Large intestine (tissue), 3 donors: ENCODE results near the gene GHITM. TPM values are rescaled to one million over a fixed set of nuclear protein-coding genes. Genes with fewer than 3 reads are reported as not detected.
"Not testable (repeated sequence)": the region's sequence is repeated elsewhere in the genome, so short reads cannot be mapped to it uniquely, and the experiment has no call there.

Experiments
- DNase-seq, 2 donors: peaks; one replicate each; pipeline versions ENCODE4 v3.0.0 to v3.0.0-alpha.2; 2013
- H3K27ac ChIP-seq: one replicate; pipeline ENCODE4 v1.5.1; 2013; ENCODE audit warnings: low read length
- H3K27me3 ChIP-seq: 2 replicates; pipeline ENCODE4 v1.6.1; 2013; ENCODE audit warnings: low read length; ENCODE audit not compliant: control insufficient read depth, insufficient read depth
- H3K36me3 ChIP-seq: 2 replicates; pipeline ENCODE4 v1.6.1; 2013; ENCODE audit warnings: low read length; ENCODE audit not compliant: control insufficient read depth, insufficient read depth
- H3K4me1 ChIP-seq: one replicate; pipeline ENCODE4 v1.6.1; 2013; ENCODE audit warnings: low read length; ENCODE audit not compliant: control insufficient read depth, insufficient read depth
- H3K4me3 ChIP-seq: one replicate; pipeline ENCODE4 v1.5.1; 2013; ENCODE audit warnings: low read length
- H3K9me3 ChIP-seq: one replicate; pipeline ENCODE4 v1.6.1; 2013; ENCODE audit warnings: mild to moderate bottlenecking, low read depth, low read length, moderate library complexity; ENCODE audit not compliant: control insufficient read depth
- WGBS: methylation state at CpG from one replicate; pipeline ENCODE4 v1.1.5; 2013; ENCODE audit warnings: low lambda C conversion rate; ENCODE audit not compliant: insufficient coverage; 5-methylcytosine and 5-hydroxymethylcytosine counted together
- polyA plus RNA-seq: library from polyadenylated mRNA; unstranded; fragments of 120-200 nt; gene quantifications from one replicate; pipeline ENCODE4 v1.2.1, GENCODE V29; 2013

Gene GHITM
- polyA plus RNA-seq, 1 donor: 135 TPM

DNA sequence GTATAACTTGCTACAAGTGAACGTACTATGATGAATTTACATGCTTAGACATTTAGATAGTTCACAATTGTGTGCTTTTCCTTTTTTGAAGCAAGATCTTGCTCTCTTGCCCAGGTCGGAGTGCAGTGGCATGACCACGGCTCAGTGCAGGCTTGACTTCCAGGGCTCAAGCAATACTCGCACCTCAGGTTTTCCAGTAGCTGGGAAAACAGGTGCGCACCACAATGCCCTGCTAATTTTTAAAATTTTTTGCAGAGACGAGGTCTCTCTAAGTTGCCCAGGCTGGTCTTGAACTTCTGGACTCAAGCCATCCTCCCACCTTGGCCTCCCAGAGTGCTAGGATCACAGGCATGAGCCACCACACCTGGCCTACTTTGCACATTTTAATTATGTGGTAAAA is 36.1 kb downstream of the GHITM start:
- no peak overlapping the region for H3K4me3 ChIP-seq
- no peaks in the 10 kb centered on the region for H3K27me3 ChIP-seq
- whole genome bisulfite sequencing: 80% methylated on average over 2 of the region's 6 CpGs
- H3K9me3 ChIP-seq: no peaks in the 10 kb centered on the region
- H3K4me1 ChIP-seq: peaks cover 18% of the 10 kb centered on the region
- DNase-seq: no peak
- H3K36me3 ChIP-seq: no peaks in the 10 kb centered on the region
- no peak overlapping the region for H3K27ac ChIP-seq

DNA sequence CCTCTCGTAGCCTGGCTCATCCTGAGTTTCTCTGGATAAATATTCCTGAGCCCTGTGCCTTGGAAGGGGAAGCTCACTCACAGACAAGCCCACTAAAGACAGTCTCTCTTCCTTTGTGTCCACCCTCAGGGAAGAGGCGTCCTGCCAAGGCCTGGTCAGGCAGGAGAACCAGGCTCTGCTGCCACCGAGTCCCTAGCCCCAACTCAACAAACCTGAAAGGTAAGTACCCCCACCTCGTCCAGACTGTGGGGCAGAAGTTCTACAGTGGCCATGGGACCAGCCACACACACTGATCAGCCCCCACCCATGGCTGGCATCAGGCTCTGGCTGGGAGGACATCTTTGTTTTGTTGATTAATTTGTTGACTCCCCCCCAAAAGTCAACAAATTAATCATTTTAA is 37.0 kb downstream of the GHITM start:
- no peak for DNase-seq
- Histone ChIP-seq H3K4me1 (peaks cover 18% of the 10 kb centered on the region), H3K27me3 (no peaks in the 10 kb centered on the region), H3K4me3 (no peak overlapping the region), H3K36me3 (no peaks in the 10 kb centered on the region), H3K9me3 (peaks cover 4% of the 10 kb centered on the region), H3K27ac (no peak overlapping the region)
- no CpG with 5 or more reads among the region's 4 CpGs for WGBS

DNA sequence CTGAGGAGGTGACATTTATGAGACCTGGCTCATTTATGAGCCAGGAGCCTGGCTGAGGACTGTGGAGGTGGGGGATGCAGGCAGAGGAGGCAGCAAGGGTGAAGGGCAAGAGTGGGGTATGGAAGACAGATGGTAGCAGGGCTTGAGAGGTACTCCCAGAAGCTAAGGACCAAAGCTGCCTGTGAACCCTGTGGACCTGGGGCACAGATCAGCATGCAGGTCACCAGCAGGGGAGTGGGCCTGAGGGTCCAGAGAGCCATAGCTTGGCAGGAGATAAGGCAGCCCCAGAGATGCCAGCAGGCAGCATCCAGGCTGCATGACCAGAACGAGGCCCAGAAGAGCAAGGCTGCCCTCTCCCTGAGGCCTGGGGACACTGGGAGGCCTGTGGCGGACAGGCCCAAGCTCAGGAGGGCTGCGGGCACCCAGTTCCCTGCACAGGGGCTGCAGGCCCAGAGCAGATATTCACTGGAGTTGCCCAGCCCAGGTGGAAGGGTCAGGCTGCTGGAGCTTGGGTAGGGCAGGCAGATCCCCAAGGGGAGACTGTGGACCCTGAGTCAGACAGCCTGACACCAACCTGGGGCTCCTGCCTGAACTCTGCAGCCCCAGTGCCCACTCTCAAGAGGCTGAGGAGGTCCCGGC is 37.6 kb downstream of the GHITM start:
- DNase-seq: no peak
- no peak overlapping the region for H3K27ac ChIP-seq
- WGBS: no CpG with 5 or more reads among the region's 4 CpGs

DNA sequence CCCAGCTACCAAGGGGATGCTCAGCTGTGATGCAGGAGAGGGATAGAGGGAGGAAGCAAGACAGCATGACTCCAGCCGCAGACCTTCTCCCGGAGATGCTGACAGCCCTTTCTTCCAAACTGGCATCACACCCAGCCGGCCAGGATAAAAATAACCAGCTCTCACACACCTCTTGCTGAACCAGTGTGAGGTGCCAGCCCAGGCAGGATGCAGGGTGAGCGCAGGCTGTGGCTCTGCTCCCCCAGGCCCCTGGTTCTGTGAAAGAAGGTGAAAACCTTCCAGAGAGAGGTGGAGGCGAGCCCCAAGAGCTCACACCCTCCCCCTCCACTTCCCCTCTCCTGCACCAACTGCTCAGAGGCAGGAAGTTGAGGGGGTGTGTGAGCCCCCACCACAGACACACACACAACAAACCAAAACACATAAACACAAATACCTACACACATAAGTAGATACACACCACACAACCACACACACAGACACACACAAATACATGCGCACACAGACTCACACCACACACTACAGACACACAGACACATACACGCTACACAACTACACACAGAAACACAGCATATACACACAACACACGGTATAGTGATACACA is 38.3 kb downstream of the GHITM start:
- Histone ChIP-seq H3K4me1 (peaks cover 13% of the 10 kb centered on the region), H3K9me3 (peaks cover 4% of the 10 kb centered on the region), H3K36me3 (no peaks in the 10 kb centered on the region), H3K4me3 (no peak overlapping the region), H3K27ac (no peak overlapping the region), H3K27me3 (no peaks in the 10 kb centered on the region)
- WGBS: no CpG with 5 or more reads among the region's 8 CpGs
- no peak for DNase-seq

More for the DNA sequence above, 37.6 kb downstream of the GHITM start:
- Histone ChIP-seq H3K9me3 (peaks cover 4% of the 10 kb centered on the region), H3K27me3 (no peaks in the 10 kb centered on the region), H3K36me3 (no peaks in the 10 kb centered on the region), H3K4me1 (peaks cover 18% of the 10 kb centered on the region), H3K4me3 (no peak overlapping the region)

DNA sequence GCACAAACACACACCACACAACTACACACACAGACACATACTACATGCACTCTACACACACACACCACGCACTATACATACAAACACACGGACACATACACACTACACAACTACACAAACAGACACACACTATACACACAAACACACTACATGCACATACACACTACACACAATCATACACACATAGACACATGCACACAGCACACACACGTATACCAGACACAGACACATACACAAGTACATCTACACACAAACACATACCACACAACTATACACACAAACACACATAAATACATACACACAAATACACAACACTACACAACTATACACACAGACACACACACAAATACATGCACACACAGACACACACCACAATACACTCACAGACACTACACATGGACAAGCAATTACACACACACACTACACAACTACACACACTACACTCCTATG is 38.9 kb downstream of the GHITM start:
- H3K4me1 ChIP-seq: peaks cover 7% of the 10 kb centered on the region
- no peak for DNase-seq
- H3K4me3 ChIP-seq: no peak overlapping the region
- no peak overlapping the region for H3K27ac ChIP-seq
- WGBS: no CpG with 5 or more reads among the region's 3 CpGs
- no peaks in the 10 kb centered on the region for H3K36me3 ChIP-seq
- H3K27me3 ChIP-seq: no peaks in the 10 kb centered on the region
- peaks cover 4% of the 10 kb centered on the region for H3K9me3 ChIP-seq

DNA sequence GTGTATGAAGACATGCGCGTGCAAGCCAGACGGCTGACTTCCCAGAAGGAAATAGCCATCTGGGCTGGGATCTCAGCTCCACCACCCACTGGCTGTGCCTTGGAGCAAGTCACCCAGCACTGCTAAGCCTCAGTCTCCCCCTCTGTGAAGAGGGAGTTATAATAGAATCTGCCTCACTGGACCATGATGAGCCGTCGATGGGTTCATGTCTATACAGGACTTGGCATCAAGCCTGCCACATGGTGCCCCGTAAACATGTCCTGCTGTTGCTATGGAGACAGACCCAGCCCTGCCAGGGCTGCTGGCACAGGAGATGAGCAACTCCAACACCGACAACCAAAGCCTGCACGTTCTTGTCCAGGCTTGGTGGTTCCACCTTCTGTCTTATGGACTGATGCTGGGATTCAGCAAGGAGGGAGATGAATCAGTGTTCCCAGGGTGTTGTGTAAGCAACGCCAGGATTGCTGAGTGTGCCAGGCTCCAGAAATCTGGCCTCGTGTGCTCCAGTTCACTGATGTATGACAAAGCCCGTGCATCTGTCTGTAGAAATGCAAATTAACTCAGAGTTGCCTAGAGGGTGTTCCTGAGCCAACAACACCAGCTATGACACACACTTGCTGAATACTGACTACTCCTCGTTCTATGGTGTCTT is 39.9 kb downstream of the GHITM start:
- no peaks in the 10 kb centered on the region for H3K4me1 ChIP-seq
- no peaks in the 10 kb centered on the region for H3K27me3 ChIP-seq
- no peaks in the 10 kb centered on the region for H3K36me3 ChIP-seq
- H3K4me3 ChIP-seq: no peak overlapping the region
- no peak for DNase-seq
- H3K9me3 ChIP-seq: peaks cover 4% of the 10 kb centered on the region
- no CpG with 5 or more reads among the region's 12 CpGs for WGBS
- no peak overlapping the region for H3K27ac ChIP-seq

DNA sequence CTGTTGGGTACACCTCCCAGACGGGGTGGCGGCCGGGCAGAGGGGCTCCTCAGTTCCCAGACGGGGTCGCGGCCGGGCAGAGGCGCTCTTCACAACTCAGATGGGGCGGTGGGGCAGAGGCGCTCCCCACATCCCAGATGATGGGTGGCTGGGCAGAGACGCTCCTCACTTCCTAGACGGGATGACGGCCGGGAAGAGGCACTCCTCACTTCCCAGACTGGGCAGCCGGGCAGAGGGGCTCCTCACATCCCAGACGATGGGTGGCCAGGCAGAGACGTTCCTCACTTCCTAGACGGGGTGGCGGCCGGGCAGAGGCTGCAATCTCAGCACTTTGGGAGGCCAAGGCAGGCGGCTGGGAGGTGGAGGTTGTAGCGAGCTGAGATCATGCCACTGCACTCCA is 41.1 kb downstream of the GHITM start:
- H3K4me1 ChIP-seq, H3K36me3 ChIP-seq, H3K27ac ChIP-seq, H3K4me3 ChIP-seq, DNase-seq, H3K27me3 ChIP-seq, H3K9me3 ChIP-seq: not testable (repeated sequence)
- no CpG with 5 or more reads among the region's 22 CpGs for WGBS

DNA sequence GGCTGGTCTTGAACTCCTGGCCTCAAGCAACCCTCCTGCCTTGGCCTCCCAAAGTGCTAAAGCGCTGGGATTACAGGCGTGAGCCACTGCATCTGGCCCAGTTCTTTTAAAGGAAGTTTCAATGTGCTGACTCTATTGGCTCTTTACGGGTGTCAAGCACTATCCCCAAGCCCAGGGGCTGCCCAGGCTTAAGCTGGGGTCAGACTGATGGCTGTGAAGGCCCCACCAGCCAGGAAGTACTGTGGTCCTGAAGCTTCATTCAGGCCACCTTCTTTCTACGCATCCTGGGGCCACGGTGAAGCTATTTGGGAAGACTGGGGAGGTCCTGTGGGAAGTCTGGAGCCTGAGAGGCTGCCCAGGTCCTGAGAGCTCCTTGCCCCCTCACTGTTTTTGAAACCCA is 42.3 kb downstream of the GHITM start:
- WGBS: no CpG with 5 or more reads among the region's 5 CpGs
- H3K27me3 ChIP-seq: no peaks in the 10 kb centered on the region
- no peak overlapping the region for H3K27ac ChIP-seq

DNA sequence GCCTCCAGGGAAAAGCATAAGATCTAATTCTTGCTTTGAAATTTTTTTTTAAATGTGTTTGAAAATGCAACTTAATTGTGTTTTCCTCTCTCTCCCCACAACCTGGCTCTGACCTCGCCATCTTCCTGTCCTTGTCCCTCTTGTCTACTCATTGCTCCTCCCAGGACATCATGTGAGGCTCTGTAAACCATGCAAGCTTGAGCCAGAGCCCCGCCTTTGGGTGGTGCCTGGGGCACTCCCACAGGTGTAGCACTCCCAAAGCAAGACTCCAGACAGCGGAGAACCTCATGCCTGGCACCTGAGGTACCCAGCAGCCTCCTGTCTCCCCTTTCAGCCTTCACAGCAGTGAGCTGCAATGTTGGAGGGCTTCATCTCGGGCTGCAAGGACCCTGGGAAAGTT is 45.2 kb downstream of the GHITM start:
- no peak overlapping the region for H3K4me3 ChIP-seq
- no peaks in the 10 kb centered on the region for H3K4me1 ChIP-seq
- DNase-seq: no peak
- peaks cover 10% of the 10 kb centered on the region for H3K9me3 ChIP-seq
- WGBS: 64% methylated on average over 2 of the region's 4 CpGs
- H3K27ac ChIP-seq: no peak overlapping the region
- no peaks in the 10 kb centered on the region for H3K36me3 ChIP-seq
- no peaks in the 10 kb centered on the region for H3K27me3 ChIP-seq

More for the DNA sequence above, 42.3 kb downstream of the GHITM start:
- DNase-seq: no peak
- H3K9me3 ChIP-seq: peaks cover 6% of the 10 kb centered on the region
- H3K36me3 ChIP-seq: no peaks in the 10 kb centered on the region
- H3K4me3 ChIP-seq: no peak overlapping the region
- H3K4me1 ChIP-seq: no peaks in the 10 kb centered on the region

DNA sequence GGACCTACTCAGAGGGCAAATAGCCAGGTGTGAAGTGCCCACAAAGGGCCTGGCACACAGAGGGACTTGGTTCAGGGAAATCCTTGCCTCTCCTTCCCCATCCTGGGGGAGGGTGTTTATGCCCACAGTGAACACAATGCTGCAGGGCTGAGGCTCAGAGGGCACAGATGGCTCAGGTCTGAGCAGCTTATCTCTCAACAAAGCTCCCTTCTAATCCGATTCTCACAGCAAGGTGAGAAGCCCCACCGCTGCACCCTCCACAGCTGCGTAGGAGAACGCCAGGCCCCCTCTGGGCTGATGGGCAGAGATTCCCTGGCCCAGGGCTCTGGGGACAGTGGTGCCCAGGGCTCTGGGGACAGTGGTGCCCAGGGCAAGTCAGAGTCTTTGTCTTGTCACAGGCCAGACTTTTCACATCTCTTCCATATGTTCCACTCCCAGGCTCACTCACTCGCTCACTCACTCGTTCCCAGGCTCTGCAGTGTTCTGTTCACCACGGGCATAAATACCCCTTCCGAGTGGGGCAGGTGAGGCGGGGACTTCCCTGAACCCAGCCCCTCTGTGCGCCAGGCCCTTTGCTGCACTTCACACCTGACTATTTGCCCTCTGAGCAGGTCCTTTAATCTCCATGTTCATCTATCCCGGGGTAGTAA is 46.3 kb downstream of the GHITM start:
- DNase-seq: no peak
- H3K27ac ChIP-seq: no peak overlapping the region
- H3K4me3 ChIP-seq: no peak overlapping the region
- peaks cover 10% of the 10 kb centered on the region for H3K9me3 ChIP-seq
- no peaks in the 10 kb centered on the region for H3K4me1 ChIP-seq
- H3K36me3 ChIP-seq: no peaks in the 10 kb centered on the region
- no peaks in the 10 kb centered on the region for H3K27me3 ChIP-seq
- no CpG with 5 or more reads among the region's 11 CpGs for WGBS
